HCT116 (cell line): ENCODE measurements around the gene FRMD4A.

Experiments used
- CEBPB ChIP-seq: IDR thresholded peaks from 2 replicates; pipeline ENCODE4 v1.6.1; 2012; ENCODE audit warnings: low read depth
- POLR2AphosphoS5 ChIP-seq: IDR thresholded peaks from 2 replicates; pipeline ENCODE4 v1.6.1; 2011; ENCODE audit warnings: mild to moderate bottlenecking, low read depth, low read length, moderate library complexity
- SIN3A ChIP-seq: IDR thresholded peaks from 2 replicates; pipeline ENCODE4 v1.6.1; 2012; ENCODE audit warnings: low read depth
- TCF7L2 ChIP-seq: IDR thresholded peaks from 2 replicates; pipeline ENCODE4 v1.7.0; 2011; ENCODE audit warnings: borderline replicate concordance, inconsistent platforms; ENCODE audit not compliant: insufficient read depth, insufficient read length; ENCODE audit errors: extremely low read depth
- TF ChIP-seq, protein P1 (sequence below), 3 experiments: fragments of 200-600 bp in 1 of 3; sonication (generic) in 1 of 3; IDR thresholded peaks in 2 of 3; conservative IDR thresholded peaks in 1 of 3; 2 replicates each; pipeline ENCODE4 v1.5.1; 2012 to 2017; ENCODE audit warnings: low read depth in 2 of 3, low read length in 2 of 3, antibody characterized with exemption in 1 of 3, borderline replicate concordance in 1 of 3, control low read depth in 1 of 3, mild to moderate bottlenecking in 1 of 3, mixed read lengths in 1 of 3, mixed run types in 1 of 3, moderate library complexity in 1 of 3; ENCODE audit not compliant: insufficient read depth in 1 of 3
- TF ChIP-seq, protein P2 (sequence below): IDR thresholded peaks from 2 replicates; pipeline ENCODE4 v1.6.1; 2012

- TF ChIP-seq TCF7L2 (no peak), SIN3A (no peak), CEBPB (no peak), POLR2AphosphoS5 (no peak)
- TF ChIP-seq, protein P1, sequence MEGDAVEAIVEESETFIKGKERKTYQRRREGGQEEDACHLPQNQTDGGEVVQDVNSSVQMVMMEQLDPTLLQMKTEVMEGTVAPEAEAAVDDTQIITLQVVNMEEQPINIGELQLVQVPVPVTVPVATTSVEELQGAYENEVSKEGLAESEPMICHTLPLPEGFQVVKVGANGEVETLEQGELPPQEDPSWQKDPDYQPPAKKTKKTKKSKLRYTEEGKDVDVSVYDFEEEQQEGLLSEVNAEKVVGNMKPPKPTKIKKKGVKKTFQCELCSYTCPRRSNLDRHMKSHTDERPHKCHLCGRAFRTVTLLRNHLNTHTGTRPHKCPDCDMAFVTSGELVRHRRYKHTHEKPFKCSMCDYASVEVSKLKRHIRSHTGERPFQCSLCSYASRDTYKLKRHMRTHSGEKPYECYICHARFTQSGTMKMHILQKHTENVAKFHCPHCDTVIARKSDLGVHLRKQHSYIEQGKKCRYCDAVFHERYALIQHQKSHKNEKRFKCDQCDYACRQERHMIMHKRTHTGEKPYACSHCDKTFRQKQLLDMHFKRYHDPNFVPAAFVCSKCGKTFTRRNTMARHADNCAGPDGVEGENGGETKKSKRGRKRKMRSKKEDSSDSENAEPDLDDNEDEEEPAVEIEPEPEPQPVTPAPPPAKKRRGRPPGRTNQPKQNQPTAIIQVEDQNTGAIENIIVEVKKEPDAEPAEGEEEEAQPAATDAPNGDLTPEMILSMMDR (IDR thresholded peaks at IDR 0.05 in 2 of 3, conservative IDR thresholded peaks at IDR 0.05 in 1 of 3; ENCODE audit: borderline replicate concordance in 1 of 3, insufficient read depth in 1 of 3, low read depth in 2 of 3, low read length in 2 of 3), result no peak
- TF ChIP-seq, protein P2, sequence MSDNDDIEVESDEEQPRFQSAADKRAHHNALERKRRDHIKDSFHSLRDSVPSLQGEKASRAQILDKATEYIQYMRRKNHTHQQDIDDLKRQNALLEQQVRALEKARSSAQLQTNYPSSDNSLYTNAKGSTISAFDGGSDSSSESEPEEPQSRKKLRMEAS, result no peak
These were observed 627.5 kb downstream of the FRMD4A start for GRCh38 chr10:13703101-13703818.
